NCI-H2227 (cell line): Measurements from ENCODE around the gene P2RY8.

Experiments
- DNase-seq: peaks from one replicate; lab custom pipeline; 2025; ENCODE audit not compliant: unreplicated experiment; lab: John Stamatoyannopoulos, UW

P2RY8 gene

GRCh38 chrX:1419545-1420355 lies 117.2 kb downstream of the P2RY8 start:
- no peak for DNase-seq

DNA sequence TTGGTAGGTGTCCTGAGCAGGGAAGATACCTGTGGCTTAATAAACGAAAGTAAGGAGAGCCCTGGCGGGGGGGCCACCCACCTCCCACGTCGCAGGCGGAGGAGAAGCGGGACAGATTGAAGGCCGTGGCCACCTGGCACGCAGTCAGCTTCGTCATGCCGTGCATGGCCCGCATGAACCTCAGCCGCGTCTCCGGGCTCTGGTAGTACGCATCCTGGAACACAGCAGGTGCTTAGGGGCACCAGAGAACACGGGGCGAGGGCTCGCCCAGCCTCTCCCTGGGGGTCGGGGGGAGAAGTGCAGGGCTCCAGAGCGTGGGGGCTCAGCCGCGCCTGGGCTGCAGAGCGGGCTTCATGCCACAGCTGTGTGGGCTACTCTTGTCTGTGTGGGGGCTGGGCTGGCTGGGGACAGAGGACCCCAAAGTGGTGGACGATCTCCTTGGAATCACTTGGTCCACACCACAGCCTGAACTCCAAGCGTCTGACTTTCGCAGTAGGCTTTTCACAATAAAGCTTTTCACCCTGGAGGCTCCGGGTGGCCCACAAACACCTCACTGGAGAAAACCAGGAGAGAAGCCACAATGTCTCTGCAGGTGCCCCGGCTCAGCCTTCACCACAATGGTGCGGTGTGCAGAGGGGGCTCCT lies 118.0 kb downstream of the P2RY8 start:
- DNase-seq: no peak

DNA sequence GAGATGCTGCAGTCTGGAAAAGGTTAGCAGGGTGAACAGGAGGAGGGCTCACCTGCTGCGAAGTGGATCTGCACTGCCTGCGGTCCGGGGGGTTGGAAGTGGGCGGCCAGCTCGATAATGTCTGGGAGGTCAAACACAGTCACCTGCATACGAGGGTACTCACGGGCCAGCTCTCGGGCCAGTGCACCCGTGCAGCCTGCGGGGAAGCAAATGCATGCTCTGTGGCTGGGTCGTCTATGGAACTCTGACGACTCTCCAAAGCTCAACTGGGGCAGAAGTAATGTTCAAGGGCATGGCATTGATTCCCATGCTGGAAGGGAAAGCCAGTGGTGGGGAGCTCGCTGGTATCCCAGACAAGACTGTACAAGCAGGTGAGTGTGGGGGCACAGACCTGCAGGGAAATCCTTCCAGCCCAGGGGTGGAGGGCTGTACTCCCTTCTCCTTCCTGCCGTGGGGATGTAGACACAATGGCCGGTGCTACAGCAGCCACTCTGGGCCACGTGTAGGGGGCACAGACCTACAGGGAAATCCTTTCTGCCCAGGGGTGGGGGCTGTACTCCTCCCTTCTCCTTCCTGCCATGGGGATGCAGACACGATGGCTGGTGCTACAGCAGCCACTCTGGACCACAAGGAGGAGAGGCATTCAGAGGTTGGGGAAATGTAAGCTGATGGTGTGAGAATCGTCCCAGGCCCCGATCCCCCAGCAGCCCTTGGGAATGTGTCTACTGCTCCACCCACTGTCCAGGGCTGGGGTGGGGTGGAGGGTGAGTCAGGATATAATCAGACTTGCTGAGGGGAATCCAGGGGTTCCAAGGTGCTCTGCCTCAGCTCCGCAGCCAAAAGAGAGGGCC lies 118.8 kb downstream of the P2RY8 start:
- DNase-seq: no peak

DNA sequence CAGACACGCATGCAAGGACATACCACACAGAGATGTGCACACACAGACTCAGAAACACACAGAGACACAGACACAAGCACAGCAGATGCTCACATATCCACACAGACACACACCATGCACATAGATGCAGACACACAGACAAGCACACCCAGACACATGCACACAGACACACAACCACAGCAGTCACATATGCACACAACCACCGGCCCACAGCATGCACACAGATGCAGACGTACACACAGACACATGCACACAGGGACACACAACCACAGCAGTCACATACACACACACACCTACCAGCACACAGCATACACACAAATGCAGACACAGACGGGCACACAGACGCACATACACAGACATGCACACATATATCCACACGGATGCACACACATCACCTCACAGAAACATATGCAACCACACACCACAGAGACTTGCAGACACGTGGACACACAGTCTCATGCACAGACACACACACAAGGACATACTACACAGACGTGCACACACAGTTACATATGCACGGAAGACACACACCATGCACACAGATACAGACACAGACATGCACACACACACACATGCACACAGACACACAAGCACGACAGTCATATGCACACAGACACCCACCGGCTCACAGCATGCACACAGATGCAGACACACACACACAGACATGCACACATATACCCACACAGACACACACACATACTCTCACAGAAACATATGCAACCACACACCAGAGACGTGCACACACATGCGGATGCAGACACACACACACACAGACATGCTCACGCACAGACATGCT lies 119.8 kb downstream of the P2RY8 start:
- DNase-seq: no peak

- DNase-seq: no peak
These were observed 120.6 kb downstream of the P2RY8 start for GRCh38 chrX:1416327-1416784.
